ENCODE data around the gene LUC7L3. TPM values are rescaled to one million over a fixed set of nuclear protein-coding genes. Genes with fewer than 3 reads are reported as not detected.

The LUC7L3 gene
- total and polyA plus RNA-seq, 8 donors: 76.1 to 831 (median 643) TPM

- Histone ChIP-seq H3K4me1 (peaks cover 0 to 5% of the 10 kb centered on the region in 2 donors), H3K4me3 (no peak overlapping the region), H3K27me3 (no peaks in the 10 kb centered on the region), H3K27ac (no peak overlapping the region), H3K9me3 (no peaks in the 10 kb centered on the region), H3K36me3 (no peaks in the 10 kb centered on the region)
- TF ChIP-seq CTCF (IDR thresholded peaks at IDR 0.05): no peak
- DNase-seq: no peak
- intact Hi-C loops (cut with DNase I): no loop called here
- no peak for ATAC-seq
Measured at GRCh38 chr17:50770346-50770745, 50.9 kb downstream of the LUC7L3 start.

- H3K9me3 ChIP-seq: no peaks in the 10 kb centered on the region
- no peak overlapping the region for H3K4me3 ChIP-seq
- DNase-seq (no peak), ATAC-seq (no peak)
- H3K4me1 ChIP-seq: no peaks in the 10 kb centered on the region
- H3K36me3 ChIP-seq: no peaks in the 10 kb centered on the region
- TF ChIP-seq CTCF (IDR thresholded peaks at IDR 0.05): no peak
- no peak overlapping the region for H3K27ac ChIP-seq
- intact Hi-C loops (cut with DNase I): no loop called here
- H3K27me3 ChIP-seq: no peaks in the 10 kb centered on the region
Measured at GRCh38 chr17:50771991-50772785, 52.8 kb downstream of the LUC7L3 start.

- H3K27me3 ChIP-seq: no peaks in the 10 kb centered on the region
- ATAC-seq (no peak), DNase-seq (no peak)
- H3K4me1 ChIP-seq: no peaks in the 10 kb centered on the region
- no peaks in the 10 kb centered on the region for H3K36me3 ChIP-seq
- no peak for TF ChIP-seq CTCF (IDR thresholded peaks at IDR 0.05)
- no peak overlapping the region for H3K27ac ChIP-seq
- intact Hi-C loops (cut with DNase I): no loop called here
- H3K4me3 ChIP-seq: no peak overlapping the region
- H3K9me3 ChIP-seq: no peaks in the 10 kb centered on the region
Measured at GRCh38 chr17:50774225-50774803, 54.9 kb downstream of the LUC7L3 start.

- no peak for ATAC-seq
- no peak for TF ChIP-seq CTCF (IDR thresholded peaks at IDR 0.05)
- Histone ChIP-seq H3K27ac (no peak overlapping the region), H3K27me3 (peaks cover 0 to 1% of the 10 kb centered on the region in 2 donors), H3K4me3 (no peak overlapping the region), H3K4me1 (no peaks in the 10 kb centered on the region), H3K36me3 (no peaks in the 10 kb centered on the region), H3K9me3 (no peaks in the 10 kb centered on the region)
- no peak for DNase-seq
- intact Hi-C loops (cut with DNase I): no loop called here
Measured at GRCh38 chr17:50775926-50776325, 56.5 kb downstream of the LUC7L3 start.

- H3K36me3 ChIP-seq: no peaks in the 10 kb centered on the region
- H3K4me1 ChIP-seq: no peaks in the 10 kb centered on the region
- H3K27me3 ChIP-seq: peaks cover 0 to 17% of the 10 kb centered on the region in 2 donors
- DNase-seq (no peak), ATAC-seq (no peak)
- no peaks in the 10 kb centered on the region for H3K9me3 ChIP-seq
- no peak for TF ChIP-seq CTCF (IDR thresholded peaks at IDR 0.05)
- intact Hi-C loops (cut with DNase I): no loop called here
- no peak overlapping the region for H3K4me3 ChIP-seq
- no peak overlapping the region for H3K27ac ChIP-seq
Measured at GRCh38 chr17:50778471-50778870, 59.1 kb downstream of the LUC7L3 start.
